SK-N-SH (cell line): ENCODE measurements around the gene NEK6. TPM values are rescaled to one million over a fixed set of nuclear protein-coding genes. Genes with fewer than 3 reads are reported as not detected.
A peak's percentile ranks its signal among the peaks of the same experiment; 100 is the strongest.

Experiments used
- CTCF ChIA-PET: fragments of 300-600, 350-600 bp; formaldehyde crosslinking; extraction: SDS; loops from one replicate; lab custom pipeline; 2021; lab: Yijun Ruan, JAX
- POLR2A ChIA-PET: fragments of 350-600 bp; sonication (Branson Sonifier 250); formaldehyde crosslinking; extraction: SDS; loops from one replicate; lab custom pipeline; 2020; ENCODE audit warnings: antibody characterized with exemption, inconsistent platforms; lab: Yijun Ruan, JAX
- DNase-seq: peaks from one replicate; pipeline ENCODE4 v3.0.0; 2012
- H2AFZ ChIP-seq: fragments of 200-600 bp; sonication (generic); 2 replicates; pipeline ENCODE4 v1.8.1; 2016; ENCODE audit warnings: antibody characterized with exemption, mild to moderate bottlenecking, low read depth
- H3F3A ChIP-seq: fragments of 200-600 bp; sonication (generic); replicated peaks from 2 replicates; pipeline ENCODE3; 2016; ENCODE audit warnings: antibody characterized with exemption, mild to moderate bottlenecking; ENCODE audit not compliant: insufficient read depth
- H3K27ac ChIP-seq, 2 experiments: fragments of 200-500 bp in 1 of 2; fragments of 200-600 bp in 1 of 2; sonication (Bioruptor generic) in 1 of 2; sonication (generic), shearing (Covaris generic) in 1 of 2; 2 replicates each; pipeline versions ENCODE4 v1.5.1 to v1.6.1; 2014 to 2016; ENCODE audit warnings: low read depth in 2 of 2, inconsistent platforms in 1 of 2, low read length in 1 of 2, mild to moderate bottlenecking in 1 of 2, mixed read lengths in 1 of 2
- H3K27me3 ChIP-seq: fragments of 200-600 bp; sonication (generic), shearing (Covaris generic); 2 replicates; pipeline ENCODE4 v1.6.1; 2016; ENCODE audit warnings: mixed run types; ENCODE audit not compliant: insufficient read depth
- H3K36me3 ChIP-seq, 2 experiments: fragments of 200-500 bp in 1 of 2; fragments of 200-600 bp in 1 of 2; sonication (Bioruptor generic) in 1 of 2; sonication (generic) in 1 of 2; replicated peaks in 1 of 2; 2 replicates each; pipeline versions ENCODE3 to v1.5.1; 2014 to 2016; ENCODE audit warnings: low read length in 1 of 2, mild to moderate bottlenecking in 1 of 2; ENCODE audit not compliant: insufficient read depth in 2 of 2, control insufficient read depth in 1 of 2
- H3K4me1 ChIP-seq, 2 experiments: fragments of 200-500 bp in 1 of 2; fragments of 200-600 bp in 1 of 2; sonication (Bioruptor generic) in 1 of 2; sonication (generic), shearing (Covaris generic) in 1 of 2; 2 replicates each; pipeline versions ENCODE4 v1.5.1 to v1.6.1; 2014 to 2016; ENCODE audit warnings: low read depth in 1 of 2, low read length in 1 of 2, mixed run types in 1 of 2; ENCODE audit not compliant: insufficient read depth in 2 of 2, control insufficient read depth in 1 of 2
- H3K4me2 ChIP-seq: fragments of 200-600 bp; sonication (generic), shearing (Covaris generic); 2 replicates; pipeline ENCODE4 v1.6.1; 2017; ENCODE audit warnings: mixed run types
- H3K4me3 ChIP-seq, 2 experiments: fragments of 200-500 bp in 1 of 2; fragments of 200-600 bp in 1 of 2; sonication (Bioruptor generic) in 1 of 2; sonication (generic), shearing (Covaris generic) in 1 of 2; 2 replicates each; pipeline versions ENCODE4 v1.5.1 to v1.8.1; 2014 to 2016; ENCODE audit warnings: low read depth in 2 of 2, inconsistent platforms in 1 of 2, low read length in 1 of 2, mild to moderate bottlenecking in 1 of 2, mixed read lengths in 1 of 2, moderate library complexity in 1 of 2
- H3K79me2 ChIP-seq: fragments of 200-600 bp; sonication (generic); 2 replicates; pipeline ENCODE4 v1.8.1; 2017; ENCODE audit warnings: mild to moderate bottlenecking; ENCODE audit not compliant: insufficient read depth
- H3K9ac ChIP-seq: fragments of 200-600 bp; sonication (generic); 2 replicates; pipeline ENCODE4 v1.6.1; 2017; ENCODE audit warnings: mixed run types
- H3K9me2 ChIP-seq: fragments of 200-600 bp; sonication (generic); 2 replicates; pipeline ENCODE4 v1.6.1; 2017; ENCODE audit warnings: mixed run types
- H3K9me3 ChIP-seq: fragments of 200-600 bp; sonication (generic); 2 replicates; pipeline ENCODE4 v1.6.1; 2017; ENCODE audit warnings: mixed run types, mild to moderate bottlenecking, moderate library complexity
- H4K20me1 ChIP-seq: fragments of 200-600 bp; sonication (generic); 2 replicates; pipeline ENCODE4 v1.6.1; 2017; ENCODE audit warnings: mild to moderate bottlenecking, mixed run types; ENCODE audit not compliant: insufficient read depth
- CHD2 ChIP-seq: fragments of 150-350 bp; IDR thresholded peaks from 2 replicates; pipeline ENCODE4 v1.6.1; 2018; ENCODE audit warnings: low read length; ENCODE audit not compliant: partially characterized antibody
- EP300 ChIP-seq, 2 experiments: IDR thresholded peaks; 2 replicates each; pipeline versions ENCODE4 v1.4.0 to v1.6.1; 2012; ENCODE audit warnings: borderline replicate concordance in 1 of 2, low read depth in 1 of 2, low read length in 1 of 2
- FOSL2 ChIP-seq: IDR thresholded peaks from 2 replicates; pipeline ENCODE4 v1.4.0; 2012; ENCODE audit warnings: low read depth, mild to moderate bottlenecking, moderate library complexity, borderline replicate concordance
- FOXJ3 ChIP-seq: sonication (generic); formaldehyde crosslinking; IDR thresholded peaks from 2 replicates; pipeline ENCODE4 v1.5.1; 2020; ENCODE audit warnings: mild to moderate bottlenecking, missing genetic modification reagents
- FOXM1 ChIP-seq: IDR thresholded peaks from 2 replicates; pipeline ENCODE4 v1.4.0; 2012; ENCODE audit warnings: low read depth, mild to moderate bottlenecking
- GABPA ChIP-seq: IDR thresholded peaks from 2 replicates; pipeline ENCODE4 v1.4.0; 2012; ENCODE audit warnings: low read depth, mild to moderate bottlenecking
- GATA2 ChIP-seq: sonication (generic); formaldehyde crosslinking; IDR thresholded peaks from 2 replicates; pipeline ENCODE4 v1.5.0; 2020; ENCODE audit warnings: mild to moderate bottlenecking, missing genetic modification reagents
- JUND ChIP-seq: IDR thresholded peaks from 2 replicates; pipeline ENCODE4 v1.4.0; 2012
- MEF2A ChIP-seq: IDR thresholded peaks from 2 replicates; pipeline ENCODE4 v1.4.0; 2012; ENCODE audit warnings: low read depth, borderline replicate concordance
- MXI1 ChIP-seq: IDR thresholded peaks from 2 replicates; pipeline ENCODE4 v1.6.1; 2012; ENCODE audit warnings: mild to moderate bottlenecking, low read depth, low read length, improper control_type of control experiment
- RCOR1 ChIP-seq: fragments of 150-350 bp; IDR thresholded peaks from 2 replicates; pipeline ENCODE4 v1.6.1; 2017; ENCODE audit warnings: antibody characterized with exemption, low read length
- RXRA ChIP-seq: IDR thresholded peaks from 2 replicates; pipeline ENCODE4 v1.4.0; 2012; ENCODE audit warnings: low read depth, mild to moderate bottlenecking, borderline replicate concordance
- SIN3A ChIP-seq: IDR thresholded peaks from 2 replicates; pipeline ENCODE4 v1.6.1; 2012; ENCODE audit warnings: low read depth, mild to moderate bottlenecking, low read length, moderate library complexity, borderline replicate concordance
- SMC3 ChIP-seq: IDR thresholded peaks from 2 replicates; pipeline ENCODE4 v1.6.1; 2012; ENCODE audit warnings: low read depth, low read length, improper control_type of control experiment
- TCF12 ChIP-seq: IDR thresholded peaks from 2 replicates; pipeline ENCODE4 v1.4.0; 2012
- YY1 ChIP-seq: IDR thresholded peaks from 2 replicates; pipeline ENCODE4 v1.4.0; 2012; ENCODE audit warnings: low read depth, mild to moderate bottlenecking
- WGBS: methylation state at CpG from one replicate; pipeline ENCODE4 v1.1.6; 2017; ENCODE audit warnings: low lambda C conversion rate; 5-methylcytosine and 5-hydroxymethylcytosine counted together
- polyA plus RNA-seq, 3 experiments: library from polyadenylated mRNA; depleted of rRNA; stranded (reverse); fragments of >200 nt; gene quantifications; 2 replicates each; pipeline ENCODE4 v1.2.3, GENCODE V29; 2012
- TF ChIP-seq, protein P1 (sequence below): IDR thresholded peaks from 2 replicates; pipeline ENCODE4 v1.4.0; 2012; ENCODE audit warnings: low read depth, borderline replicate concordance
- TF ChIP-seq, protein P2 (sequence below): IDR thresholded peaks from 2 replicates; pipeline ENCODE4; 2012
- TF ChIP-seq, protein P3 (sequence below): fragments of 150-350 bp; IDR thresholded peaks from 2 replicates; pipeline ENCODE4 v1.6.1; 2016; ENCODE audit warnings: mild to moderate bottlenecking, low read depth, low read length
- TF ChIP-seq, protein P4 (sequence below): IDR thresholded peaks from 2 replicates; pipeline ENCODE4 v1.4.0; 2012; ENCODE audit warnings: low read depth
- TF ChIP-seq, protein P5 (sequence below): IDR thresholded peaks from 2 replicates; pipeline ENCODE4 v1.4.0; 2012; ENCODE audit warnings: low read depth, borderline replicate concordance
- TF ChIP-seq, protein P6 (sequence below): fragments of 200-600 bp; sonication (generic); IDR thresholded peaks from 2 replicates; pipeline ENCODE4 v1.6.1; 2017; ENCODE audit warnings: antibody characterized with exemption, mild to moderate bottlenecking, moderate library complexity

NEK6 gene
- polyA plus RNA-seq, 1 of the 3 experiments (the other 2 are of a cell fraction), result 89.8 TPM

DNA sequence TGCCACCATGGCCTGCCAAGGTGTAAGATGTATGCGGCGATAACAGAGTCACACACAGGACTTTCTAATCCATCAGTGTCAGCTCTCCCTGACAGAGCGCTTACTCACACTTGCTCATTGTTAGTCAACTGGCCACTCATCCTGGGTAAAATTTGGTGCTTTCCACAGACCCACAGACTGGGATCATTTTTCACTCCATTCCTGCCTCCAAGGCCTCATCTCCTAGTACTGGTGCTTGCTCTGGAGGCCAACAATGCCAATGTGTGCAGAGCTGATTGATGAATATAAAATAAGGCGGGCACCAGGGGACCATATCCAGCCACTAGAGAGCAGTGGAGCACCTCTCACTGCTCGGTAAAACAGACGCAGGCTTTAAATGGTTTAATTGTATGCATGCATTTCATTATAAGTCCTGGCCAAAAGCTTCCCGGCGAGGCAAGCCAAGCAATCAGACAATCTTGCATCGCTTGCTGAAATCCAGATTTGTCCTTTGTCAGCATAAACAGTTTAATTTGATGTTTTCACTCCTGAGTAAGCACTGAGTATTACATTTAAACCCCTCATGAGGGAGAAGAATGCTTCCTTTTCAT lies 135.2 kb downstream of the NEK6 start (continued):
- TF ChIP-seq, protein P1, sequence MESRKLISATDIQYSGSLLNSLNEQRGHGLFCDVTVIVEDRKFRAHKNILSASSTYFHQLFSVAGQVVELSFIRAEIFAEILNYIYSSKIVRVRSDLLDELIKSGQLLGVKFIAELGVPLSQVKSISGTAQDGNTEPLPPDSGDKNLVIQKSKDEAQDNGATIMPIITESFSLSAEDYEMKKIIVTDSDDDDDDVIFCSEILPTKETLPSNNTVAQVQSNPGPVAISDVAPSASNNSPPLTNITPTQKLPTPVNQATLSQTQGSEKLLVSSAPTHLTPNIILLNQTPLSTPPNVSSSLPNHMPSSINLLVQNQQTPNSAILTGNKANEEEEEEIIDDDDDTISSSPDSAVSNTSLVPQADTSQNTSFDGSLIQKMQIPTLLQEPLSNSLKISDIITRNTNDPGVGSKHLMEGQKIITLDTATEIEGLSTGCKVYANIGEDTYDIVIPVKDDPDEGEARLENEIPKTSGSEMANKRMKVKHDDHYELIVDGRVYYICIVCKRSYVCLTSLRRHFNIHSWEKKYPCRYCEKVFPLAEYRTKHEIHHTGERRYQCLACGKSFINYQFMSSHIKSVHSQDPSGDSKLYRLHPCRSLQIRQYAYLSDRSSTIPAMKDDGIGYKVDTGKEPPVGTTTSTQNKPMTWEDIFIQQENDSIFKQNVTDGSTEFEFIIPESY, result peak; percentile 84; the same call in 1 of the 2 replicates
- TF ChIP-seq TCF12 (peak; percentile 97), RXRA (peak; percentile 91; the same call in 1 of the 2 replicates), FOXJ3 (CRISPR knock-in tag) (peak; percentile 45), MXI1 (peak; percentile 62), MEF2A (peak; percentile 61; the same call in 1 of the 2 replicates), JUND (peak; percentile 99), FOSL2 (peak; percentile 100), EP300 (IDR thresholded peaks at IDR 0.05; ENCODE audit: borderline replicate concordance in 1 of 2, low read depth in 1 of 2, low read length in 1 of 2) (peak; percentile 41 to 96), SMC3 (peak; percentile 44; the same call in 1 of the 2 replicates), GATA2 (CRISPR knock-in tag) (peak; percentile 69)
- TF ChIP-seq, protein P2, sequence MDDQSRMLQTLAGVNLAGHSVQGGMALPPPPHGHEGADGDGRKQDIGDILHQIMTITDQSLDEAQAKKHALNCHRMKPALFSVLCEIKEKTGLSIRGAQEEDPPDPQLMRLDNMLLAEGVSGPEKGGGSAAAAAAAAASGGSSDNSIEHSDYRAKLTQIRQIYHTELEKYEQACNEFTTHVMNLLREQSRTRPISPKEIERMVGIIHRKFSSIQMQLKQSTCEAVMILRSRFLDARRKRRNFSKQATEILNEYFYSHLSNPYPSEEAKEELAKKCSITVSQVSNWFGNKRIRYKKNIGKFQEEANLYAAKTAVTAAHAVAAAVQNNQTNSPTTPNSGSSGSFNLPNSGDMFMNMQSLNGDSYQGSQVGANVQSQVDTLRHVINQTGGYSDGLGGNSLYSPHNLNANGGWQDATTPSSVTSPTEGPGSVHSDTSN, result peak; percentile 99

DNA sequence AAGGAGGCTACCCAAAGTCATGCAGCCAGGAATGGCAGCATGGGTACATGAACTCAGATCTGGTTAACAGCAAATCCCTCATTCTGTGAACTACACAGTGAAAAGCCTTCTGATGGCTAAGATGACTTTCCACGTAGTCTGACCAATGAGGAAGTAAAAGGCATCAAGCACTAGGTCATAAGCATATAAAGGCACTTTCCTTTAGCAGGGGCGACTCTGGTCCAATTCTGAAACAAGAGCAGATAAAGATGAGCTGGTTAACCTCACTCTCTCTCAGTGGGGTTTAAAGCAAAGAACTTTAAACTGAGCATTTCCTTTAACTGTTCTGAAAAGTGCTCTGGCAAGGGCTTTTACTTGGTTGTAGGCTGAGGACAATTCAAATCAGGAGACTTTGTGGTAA lies 136.4 kb downstream of the NEK6 start:
- Histone ChIP-seq H2AFZ (no peak overlapping the region), H3K9ac (no peak overlapping the region), H4K20me1 (peaks cover 69% of the 10 kb centered on the region), H3K4me3 (no peak overlapping the region), H3K9me2 (no peaks in the 10 kb centered on the region), H3K27me3 (no peaks in the 10 kb centered on the region), H3F3A (peaks cover 41% of the 10 kb centered on the region), H3K27ac (peak overlapping the region in 1 of 2 experiments; percentile 90; a peak in 3 of 4 replicates), H3K9me3 (no peaks in the 10 kb centered on the region), H3K4me2 (peak overlapping the region; percentile 72; the same call in 1 of the 2 replicates), H3K79me2 (peaks cover 88% of the 10 kb centered on the region), H3K4me1 (peaks cover 38 to 51% of the 10 kb centered on the region in 2 experiments), H3K36me3 (peaks cover 15 to 19% of the 10 kb centered on the region in 2 experiments)
- CTCF ChIA-PET, result interaction anchor here (1.4 to 10.0 kb wide), 11 partner anchors 10 to 389 kb away, joined by 3 to 87 read pairs (median 7); no protein-coding TSS in a partner anchor
- no peak for DNase-seq
- WGBS, result 84% methylated on average over 2 of the region's 2 CpGs
- POLR2A ChIA-PET, result no interaction called here
- TF ChIP-seq, protein P3, sequence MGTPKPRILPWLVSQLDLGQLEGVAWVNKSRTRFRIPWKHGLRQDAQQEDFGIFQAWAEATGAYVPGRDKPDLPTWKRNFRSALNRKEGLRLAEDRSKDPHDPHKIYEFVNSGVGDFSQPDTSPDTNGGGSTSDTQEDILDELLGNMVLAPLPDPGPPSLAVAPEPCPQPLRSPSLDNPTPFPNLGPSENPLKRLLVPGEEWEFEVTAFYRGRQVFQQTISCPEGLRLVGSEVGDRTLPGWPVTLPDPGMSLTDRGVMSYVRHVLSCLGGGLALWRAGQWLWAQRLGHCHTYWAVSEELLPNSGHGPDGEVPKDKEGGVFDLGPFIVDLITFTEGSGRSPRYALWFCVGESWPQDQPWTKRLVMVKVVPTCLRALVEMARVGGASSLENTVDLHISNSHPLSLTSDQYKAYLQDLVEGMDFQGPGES, result no peak
- TF ChIP-seq SIN3A (no peak), CHD2 (no peak), SMC3 (no peak), FOXM1 (no peak), MEF2A (no peak), GATA2 (CRISPR knock-in tag) (no peak), RCOR1 (no peak), GABPA (no peak), YY1 (no peak), MXI1 (no peak)
- TF ChIP-seq, protein P4, sequence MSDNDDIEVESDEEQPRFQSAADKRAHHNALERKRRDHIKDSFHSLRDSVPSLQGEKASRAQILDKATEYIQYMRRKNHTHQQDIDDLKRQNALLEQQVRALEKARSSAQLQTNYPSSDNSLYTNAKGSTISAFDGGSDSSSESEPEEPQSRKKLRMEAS, result no peak
- TF ChIP-seq, protein P5, sequence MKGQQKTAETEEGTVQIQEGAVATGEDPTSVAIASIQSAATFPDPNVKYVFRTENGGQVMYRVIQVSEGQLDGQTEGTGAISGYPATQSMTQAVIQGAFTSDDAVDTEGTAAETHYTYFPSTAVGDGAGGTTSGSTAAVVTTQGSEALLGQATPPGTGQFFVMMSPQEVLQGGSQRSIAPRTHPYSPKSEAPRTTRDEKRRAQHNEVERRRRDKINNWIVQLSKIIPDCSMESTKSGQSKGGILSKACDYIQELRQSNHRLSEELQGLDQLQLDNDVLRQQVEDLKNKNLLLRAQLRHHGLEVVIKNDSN, result no peak
- TF ChIP-seq, protein P6, sequence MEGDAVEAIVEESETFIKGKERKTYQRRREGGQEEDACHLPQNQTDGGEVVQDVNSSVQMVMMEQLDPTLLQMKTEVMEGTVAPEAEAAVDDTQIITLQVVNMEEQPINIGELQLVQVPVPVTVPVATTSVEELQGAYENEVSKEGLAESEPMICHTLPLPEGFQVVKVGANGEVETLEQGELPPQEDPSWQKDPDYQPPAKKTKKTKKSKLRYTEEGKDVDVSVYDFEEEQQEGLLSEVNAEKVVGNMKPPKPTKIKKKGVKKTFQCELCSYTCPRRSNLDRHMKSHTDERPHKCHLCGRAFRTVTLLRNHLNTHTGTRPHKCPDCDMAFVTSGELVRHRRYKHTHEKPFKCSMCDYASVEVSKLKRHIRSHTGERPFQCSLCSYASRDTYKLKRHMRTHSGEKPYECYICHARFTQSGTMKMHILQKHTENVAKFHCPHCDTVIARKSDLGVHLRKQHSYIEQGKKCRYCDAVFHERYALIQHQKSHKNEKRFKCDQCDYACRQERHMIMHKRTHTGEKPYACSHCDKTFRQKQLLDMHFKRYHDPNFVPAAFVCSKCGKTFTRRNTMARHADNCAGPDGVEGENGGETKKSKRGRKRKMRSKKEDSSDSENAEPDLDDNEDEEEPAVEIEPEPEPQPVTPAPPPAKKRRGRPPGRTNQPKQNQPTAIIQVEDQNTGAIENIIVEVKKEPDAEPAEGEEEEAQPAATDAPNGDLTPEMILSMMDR, result no peak
- TF ChIP-seq, protein P2, result no peak
